GM19193 (cell line): Measurements from ENCODE around the gene TMBIM1.
A peak's percentile ranks its signal among the peaks of the same experiment; 100 is the strongest.

Experiments used
- POLR2A ChIP-seq: IDR thresholded peaks from 4 replicates; pipeline ENCODE4 v1.6.1; 2011; ENCODE audit not compliant: insufficient read depth, insufficient read length; ENCODE audit errors: extremely low read depth

The TMBIM1 gene

GRCh38 chr2:218286570-218287459 is 5.5 kb downstream of the TMBIM1 start:
- TF ChIP-seq POLR2A = peak; percentile 23

- no peak for TF ChIP-seq POLR2A
Observed at GRCh38 chr2:218285604-218286003, 6.7 kb downstream of the TMBIM1 start.

DNA sequence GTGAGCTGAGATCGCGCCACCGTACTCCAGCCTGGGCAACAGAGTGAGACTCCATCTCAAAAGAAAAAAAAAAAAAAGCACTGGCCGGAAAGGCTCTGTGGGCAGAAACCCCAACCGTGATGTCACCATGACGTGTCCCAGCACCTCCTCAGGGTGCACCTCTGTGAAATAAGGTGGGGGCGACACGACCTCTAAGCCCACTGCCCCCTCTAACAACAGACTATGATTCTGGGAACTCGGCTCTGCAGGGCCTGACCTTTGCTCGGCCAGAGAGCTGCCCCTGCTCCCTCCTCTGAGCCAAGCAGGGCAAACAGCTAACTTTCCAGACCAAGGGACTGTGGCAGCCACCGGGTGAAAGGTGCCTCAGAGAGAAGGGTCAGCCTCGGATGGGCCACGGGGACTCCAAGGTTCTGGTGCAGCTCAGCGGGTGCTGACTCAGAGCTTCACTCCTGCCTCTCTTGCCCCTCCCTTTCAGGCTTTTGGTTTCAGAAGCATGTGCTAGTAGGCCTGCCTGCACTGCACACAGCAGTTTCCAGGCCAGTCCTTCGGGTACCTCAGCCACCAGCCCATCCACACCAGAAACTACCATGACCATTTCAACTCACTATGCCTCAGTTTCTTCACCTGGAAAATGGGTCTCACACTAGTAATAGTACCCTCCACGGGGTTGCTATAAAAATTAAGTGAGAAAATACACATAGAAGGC is 8.0 kb downstream of the TMBIM1 start:
- TF ChIP-seq POLR2A = no peak

DNA sequence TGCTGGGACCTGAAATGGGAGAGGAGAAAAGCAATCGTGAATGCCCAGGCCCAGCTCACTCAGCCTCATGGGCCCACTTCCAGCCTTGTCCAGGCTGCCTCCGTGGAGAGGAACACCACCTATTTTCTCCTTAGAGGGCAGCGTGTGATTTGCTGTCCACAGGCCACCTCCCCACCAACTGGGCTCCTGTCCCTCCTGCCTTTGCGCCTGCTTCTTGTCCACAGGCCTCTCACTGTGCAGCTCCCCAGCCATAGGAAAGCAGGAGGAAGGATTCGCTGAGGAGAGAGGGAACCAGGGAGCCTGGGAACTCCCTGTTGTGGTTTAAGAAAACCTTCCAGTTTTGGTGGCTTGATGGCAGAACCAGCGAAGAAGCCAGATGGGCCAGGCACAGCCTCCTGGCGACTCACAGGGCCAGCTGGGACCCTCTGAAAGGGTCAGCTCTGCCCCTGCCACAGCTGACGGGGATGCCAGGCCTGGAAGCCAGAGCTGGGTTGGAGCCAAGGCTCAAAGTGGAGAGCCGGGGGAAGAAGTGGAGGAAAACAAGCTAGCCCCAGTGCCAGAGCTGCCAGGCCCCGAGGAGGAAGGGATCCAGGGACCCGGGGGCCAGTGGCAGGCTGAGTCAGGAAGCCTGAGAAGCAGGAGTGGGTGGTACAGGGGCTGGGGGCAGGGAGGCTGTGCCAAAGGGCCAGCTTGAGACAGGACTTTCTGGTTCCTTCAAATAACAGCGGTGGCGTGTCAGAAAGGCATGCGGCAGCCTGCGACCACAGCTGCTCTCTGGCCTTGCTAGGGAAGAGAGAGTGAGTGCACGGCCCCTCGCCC is 9.9 kb downstream of the TMBIM1 start:
- no peak for TF ChIP-seq POLR2A

DNA sequence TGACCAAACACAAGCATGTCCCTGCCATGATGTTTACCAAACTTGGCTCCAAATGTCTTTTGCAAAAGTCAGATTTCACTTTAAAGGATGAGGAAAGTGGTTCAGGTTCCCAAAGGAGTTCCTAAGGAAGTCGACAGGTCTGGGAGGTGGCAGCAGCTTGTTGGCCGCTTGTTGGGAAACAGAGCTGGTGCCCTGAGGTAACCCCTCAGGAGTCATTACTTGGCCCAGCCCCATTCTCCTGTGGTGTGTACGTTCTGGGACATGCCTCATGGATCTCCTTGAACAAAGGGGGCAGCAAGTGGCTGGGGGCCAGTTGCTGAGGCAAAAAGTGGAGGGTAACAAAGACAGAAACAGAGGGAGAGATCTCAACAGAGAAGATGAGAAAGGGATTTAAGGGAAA is 10.9 kb downstream of the TMBIM1 start:
- no peak for TF ChIP-seq POLR2A

- no peak for TF ChIP-seq POLR2A
Observed at GRCh38 chr2:218280260-218280870, 11.9 kb downstream of the TMBIM1 start.

- TF ChIP-seq POLR2A = no peak
Observed at GRCh38 chr2:218278531-218279360, 13.6 kb downstream of the TMBIM1 start.

DNA sequence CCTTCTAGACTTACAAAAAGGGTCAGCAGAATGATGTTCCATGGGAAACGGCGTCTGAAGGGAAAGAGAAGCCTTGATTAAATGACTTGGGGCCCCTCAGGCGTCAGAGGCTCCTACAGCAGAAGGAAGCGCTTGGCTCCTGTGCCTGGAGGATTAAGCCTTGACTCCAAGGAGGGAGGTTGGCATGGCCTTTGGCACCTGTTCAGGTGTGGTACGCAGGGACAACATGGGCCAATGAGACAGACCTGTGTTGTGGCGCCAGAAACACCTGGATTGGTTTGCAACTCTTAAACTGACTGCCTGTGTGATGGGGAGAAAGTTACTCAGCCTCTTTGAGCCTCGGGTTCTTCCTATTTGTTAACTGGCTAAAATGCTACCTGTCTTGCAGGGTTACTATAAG is 14.4 kb downstream of the TMBIM1 start:
- TF ChIP-seq POLR2A = no peak

DNA sequence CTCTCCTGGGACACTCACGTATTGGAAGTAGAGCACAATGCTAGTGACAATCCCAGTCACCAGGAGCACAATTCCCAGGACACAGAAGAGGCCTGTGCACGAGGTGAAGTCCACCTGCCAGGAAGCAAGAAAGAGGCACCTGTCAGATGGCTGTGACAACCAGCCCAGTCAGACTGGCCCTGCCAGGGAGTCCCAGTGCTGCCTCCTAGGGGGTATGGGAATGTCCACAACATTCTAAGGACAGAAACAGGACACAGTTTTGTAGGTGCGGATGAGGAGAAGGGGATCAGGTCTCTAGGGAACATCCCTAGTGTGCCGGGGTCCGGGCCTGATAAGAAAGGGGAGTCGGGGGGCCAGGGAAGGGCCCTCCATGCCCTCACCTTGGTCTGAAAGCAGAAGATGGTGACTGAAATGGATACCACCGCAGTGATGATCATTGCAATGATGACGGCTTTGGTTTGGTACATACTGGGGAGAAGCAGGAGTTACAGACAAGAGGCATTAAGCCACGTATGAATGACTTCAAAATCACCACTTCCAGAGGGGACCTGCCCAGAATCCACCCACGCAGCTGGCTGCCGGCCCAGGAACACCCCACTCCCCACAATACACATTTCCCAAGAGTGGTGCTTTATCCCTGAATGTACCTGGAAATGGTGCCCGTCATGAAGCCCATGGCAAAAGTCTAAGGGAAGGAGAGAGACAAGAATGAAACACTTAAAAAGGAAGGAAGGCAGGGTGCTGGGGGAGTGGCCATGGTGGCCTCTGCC is 15.1 kb downstream of the TMBIM1 start:
- no peak for TF ChIP-seq POLR2A

- TF ChIP-seq POLR2A = no peak
Observed at GRCh38 chr2:218275371-218276072, 16.8 kb downstream of the TMBIM1 start.

DNA sequence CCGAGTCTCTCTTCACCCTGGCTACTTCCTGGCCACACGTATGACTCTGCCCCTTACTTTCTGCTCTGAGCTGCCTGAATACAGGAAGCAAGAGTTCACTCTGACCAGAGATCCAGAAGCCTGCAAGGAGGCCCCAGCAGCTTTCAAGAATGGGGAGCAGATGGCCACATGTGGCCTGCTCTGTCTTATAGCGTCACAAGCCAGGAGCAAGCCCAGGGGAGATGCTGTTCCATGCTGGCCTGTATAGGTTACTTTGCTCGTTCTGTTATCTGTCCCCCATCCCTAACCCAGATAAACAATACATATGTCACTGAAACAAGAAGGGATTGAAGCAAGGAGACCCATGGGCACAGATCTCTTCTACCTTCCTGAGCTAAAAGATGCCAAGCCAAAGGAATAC is 17.7 kb downstream of the TMBIM1 start:
- TF ChIP-seq POLR2A = no peak

DNA sequence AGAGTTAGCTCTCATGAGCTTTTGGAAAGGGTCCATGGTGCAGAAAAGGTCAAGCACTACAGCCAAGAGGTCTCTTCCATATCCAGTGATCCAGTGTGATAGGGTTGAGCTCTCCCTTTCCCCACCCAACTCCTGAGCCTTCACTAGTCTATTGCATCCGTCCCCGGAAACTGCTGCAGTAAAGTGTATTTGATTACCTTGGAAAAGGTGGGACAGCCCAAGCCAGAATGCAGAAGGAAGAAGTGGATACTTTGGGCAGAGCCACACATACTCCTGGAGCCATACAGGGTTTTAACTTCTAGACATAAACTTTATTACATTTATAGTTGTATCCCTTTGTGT is 18.4 kb downstream of the TMBIM1 start:
- TF ChIP-seq POLR2A = no peak
